CD4-positive, alpha-beta T cell (primary cell): ENCODE measurements around the gene STAT5B. TPM values are rescaled to one million over a fixed set of nuclear protein-coding genes. Genes with fewer than 3 reads are reported as not detected.

Source experiments
- total RNA-seq, 174 experiments: library from RNA in 2 of 174; stranded (reverse) in 2 of 174; gene quantifications; one replicate each; pipeline ENCODE4 v1.2.3 and lab custom pipeline; 2021 to 2026

STAT5B gene
- total RNA-seq, 2 experiments from 2014 or later = 99.4 to 104 TPM

Other genes with a start within 250 kb of the STAT5B start
- under 1 TPM; 0.42 to 0.55 TPM for gene C17orf113, start 225.8 kb downstream of the STAT5B start, total RNA-seq
- gene ZNF385C, start 177.9 kb downstream of the STAT5B start, total RNA-seq = under 1 TPM in 1 of 2 experiments, not detected in 1; 0.20 TPM
- 10 to 100 TPM; 33.5 to 35.6 TPM for gene DHX58, start 163.7 kb downstream of the STAT5B start, total RNA-seq
- 10 to 100 TPM; 38.5 to 42.4 TPM for gene KAT2A, start 155.0 kb downstream of the STAT5B start, total RNA-seq
- gene HSPB9, start 153.6 kb downstream of the STAT5B start, total RNA-seq = not detected
- 10 to 100 TPM; 66.4 to 71.2 TPM for gene RAB5C, start 121.4 kb downstream of the STAT5B start, total RNA-seq
- gene KCNH4, start 95.2 kb downstream of the STAT5B start, total RNA-seq = under 1 TPM; 0.17 to 0.25 TPM
- gene HCRT, start 90.9 kb downstream of the STAT5B start, total RNA-seq = not detected
- 1 to 10 TPM; 6.8 to 8.3 TPM for gene GHDC, start 81.9 kb downstream of the STAT5B start, total RNA-seq
- 100 to 1,000 TPM; 141 to 150 TPM for gene STAT5A, start 12.1 kb upstream of the STAT5B start, total RNA-seq
- 100 to 1,000 TPM; 315 to 319 TPM for gene STAT3, start 112.1 kb upstream of the STAT5B start, total RNA-seq
- gene CAVIN1, start 146.9 kb upstream of the STAT5B start, total RNA-seq = under 1 TPM; 0.14 to 0.16 TPM
- gene ATP6V0A1, start 182.5 kb upstream of the STAT5B start, total RNA-seq = 10 to 100 TPM; 10.4 to 14.4 TPM